ENCODE measurements around the gene GNPTG.

DNA sequence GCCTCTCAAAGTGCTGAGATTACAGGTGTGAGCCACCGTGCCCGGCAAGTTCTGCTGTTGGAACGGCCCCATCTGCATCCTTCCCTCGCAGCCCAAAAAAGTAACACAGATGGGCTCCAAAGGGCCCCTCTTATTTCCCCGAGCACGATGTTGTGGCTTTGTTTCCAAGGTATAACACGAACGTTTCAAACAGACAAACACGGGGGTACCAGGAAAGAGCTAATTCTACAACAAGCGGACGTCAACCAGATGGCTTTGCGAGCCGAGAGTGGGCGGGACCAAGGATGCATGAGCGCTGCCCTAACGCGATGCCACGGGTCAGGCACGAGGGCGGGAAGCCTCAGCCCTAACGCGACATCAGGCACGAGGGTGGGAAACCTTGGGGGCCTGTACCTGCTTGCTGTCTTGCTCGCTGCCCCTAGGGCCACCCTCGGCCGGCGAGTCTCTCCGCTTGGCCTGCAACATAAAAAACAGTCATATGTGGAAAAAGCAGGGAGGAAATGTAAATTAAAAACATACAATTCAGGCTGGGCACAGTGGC lies 38.6 kb downstream of the GNPTG start:
- TF ChIP-seq POLR2AphosphoS5 (IDR thresholded peaks at IDR 0.05) = no peak
- TF ChIP-seq, protein P1, sequence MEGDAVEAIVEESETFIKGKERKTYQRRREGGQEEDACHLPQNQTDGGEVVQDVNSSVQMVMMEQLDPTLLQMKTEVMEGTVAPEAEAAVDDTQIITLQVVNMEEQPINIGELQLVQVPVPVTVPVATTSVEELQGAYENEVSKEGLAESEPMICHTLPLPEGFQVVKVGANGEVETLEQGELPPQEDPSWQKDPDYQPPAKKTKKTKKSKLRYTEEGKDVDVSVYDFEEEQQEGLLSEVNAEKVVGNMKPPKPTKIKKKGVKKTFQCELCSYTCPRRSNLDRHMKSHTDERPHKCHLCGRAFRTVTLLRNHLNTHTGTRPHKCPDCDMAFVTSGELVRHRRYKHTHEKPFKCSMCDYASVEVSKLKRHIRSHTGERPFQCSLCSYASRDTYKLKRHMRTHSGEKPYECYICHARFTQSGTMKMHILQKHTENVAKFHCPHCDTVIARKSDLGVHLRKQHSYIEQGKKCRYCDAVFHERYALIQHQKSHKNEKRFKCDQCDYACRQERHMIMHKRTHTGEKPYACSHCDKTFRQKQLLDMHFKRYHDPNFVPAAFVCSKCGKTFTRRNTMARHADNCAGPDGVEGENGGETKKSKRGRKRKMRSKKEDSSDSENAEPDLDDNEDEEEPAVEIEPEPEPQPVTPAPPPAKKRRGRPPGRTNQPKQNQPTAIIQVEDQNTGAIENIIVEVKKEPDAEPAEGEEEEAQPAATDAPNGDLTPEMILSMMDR (IDR thresholded peaks at IDR 0.05) = no peak
